SK-N-SH treated with all-trans-retinoic acid at 6 μM for 48 hours (cell line): ENCODE data around the gene CACNA2D4.

Experiments
- ATAC-seq: fragments of 200-7000 bp; cut with Tn5 transposase; 3 replicates; pipeline ENCODE4 v1.9.1; 2020; ENCODE audit warnings: mild to moderate bottlenecking, moderate library complexity
- ARNTL ChIP-seq: fragments of 450-650 bp; formaldehyde crosslinking; IDR thresholded peaks from 2 replicates; pipeline ENCODE4 v1.5.0; 2020; ENCODE audit warnings: low read depth, mild to moderate bottlenecking, moderate library complexity, borderline replicate concordance
- CREB5 ChIP-seq: fragments of 250-450 bp; sonication (Bioruptor Pico); IDR thresholded peaks from 2 replicates; pipeline ENCODE4 v1.5.1; 2020; ENCODE audit warnings: low read depth, mild to moderate bottlenecking, moderate library complexity
- CSDC2 ChIP-seq: fragments of 250-450 bp; sonication (Bioruptor Pico); IDR thresholded peaks from 2 replicates; pipeline ENCODE4 v1.5.0; 2020; ENCODE audit warnings: mild to moderate bottlenecking, moderate library complexity
- ESRRG ChIP-seq: fragments of 250-450 bp; sonication (Bioruptor Pico); IDR thresholded peaks from 2 replicates; pipeline ENCODE4 v1.6.1; 2021; ENCODE audit warnings: mild to moderate bottlenecking
- GLIS3 ChIP-seq: fragments of 250-450 bp; sonication (Bioruptor Pico); IDR thresholded peaks from 2 replicates; pipeline ENCODE4 v1.5.0; 2020; ENCODE audit warnings: mild to moderate bottlenecking, moderate library complexity
- OSR1 ChIP-seq: fragments of 250-450 bp; sonication (Bioruptor Pico); IDR thresholded peaks from 2 replicates; pipeline ENCODE4 v1.8.0; 2022; ENCODE audit warnings: moderate library complexity, mild to moderate bottlenecking, inconsistent platforms
- POU6F1 ChIP-seq: fragments of 250-450 bp; sonication (Bioruptor Pico); IDR thresholded peaks from 2 replicates; pipeline ENCODE4 v1.8.0; 2021; ENCODE audit warnings: low read depth, mild to moderate bottlenecking, moderate library complexity, borderline replicate concordance
- PPARA ChIP-seq: fragments of 250-450 bp; sonication (Bioruptor Pico); IDR thresholded peaks from 2 replicates; pipeline ENCODE4 v1.5.0; 2020; ENCODE audit warnings: mild to moderate bottlenecking, borderline replicate concordance
- SNAI2 ChIP-seq: fragments of 250-450 bp; sonication (Bioruptor Pico); IDR thresholded peaks from 2 replicates; pipeline ENCODE4 v1.5.0; 2020; ENCODE audit warnings: mild to moderate bottlenecking, moderate library complexity
- TCF4 ChIP-seq: fragments of 250-450 bp; sonication (Bioruptor Pico); IDR thresholded peaks from 2 replicates; pipeline ENCODE4 v1.8.0; 2021; ENCODE audit warnings: mild to moderate bottlenecking, moderate library complexity, borderline replicate concordance
- TOX ChIP-seq: fragments of 250-450 bp; sonication (Bioruptor Pico); IDR thresholded peaks from 2 replicates; pipeline ENCODE4 v1.8.0; 2021; ENCODE audit warnings: mild to moderate bottlenecking, moderate library complexity, borderline replicate concordance
- ZFP30 ChIP-seq: fragments of 450-650 bp; formaldehyde crosslinking; IDR thresholded peaks from 2 replicates; pipeline ENCODE4 v1.5.0; 2022; ENCODE audit warnings: mild to moderate bottlenecking, moderate library complexity
- ZNF565 ChIP-seq: fragments of 450-650 bp; formaldehyde crosslinking; conservative IDR thresholded peaks from 2 replicates; pipeline ENCODE4 v1.5.0; 2020; ENCODE audit warnings: low read depth, mild to moderate bottlenecking, moderate library complexity
- ZNF70 ChIP-seq: fragments of 450-650 bp; formaldehyde crosslinking; IDR thresholded peaks from 2 replicates; pipeline ENCODE4 v1.5.0; 2020; ENCODE audit warnings: mild to moderate bottlenecking, moderate library complexity
- ZNF8 ChIP-seq: fragments of 450-650 bp; formaldehyde crosslinking; IDR thresholded peaks from 2 replicates; pipeline ENCODE4 v1.5.0; 2020; ENCODE audit warnings: mild to moderate bottlenecking, moderate library complexity
- TF ChIP-seq, protein P1 (sequence below): fragments of 250-450 bp; sonication (Bioruptor Pico); IDR thresholded peaks from 2 replicates; pipeline ENCODE4 v1.8.0; 2020; ENCODE audit warnings: mild to moderate bottlenecking, moderate library complexity, borderline replicate concordance
- TF ChIP-seq, protein P2 (sequence below): fragments of 250-450 bp; sonication (Bioruptor Pico); IDR thresholded peaks from 2 replicates; pipeline ENCODE4 v1.5.0; 2020; ENCODE audit warnings: mild to moderate bottlenecking, moderate library complexity

Gene CACNA2D4

GRCh38 chr12:1830981-1831963 is 87.2 kb downstream of the CACNA2D4 start (continued):
- TF ChIP-seq ESRRG (CRISPR knock-in tag) (no peak), ZNF8 (CRISPR knock-in tag) (no peak), ZFP30 (CRISPR knock-in tag) (no peak)
- TF ChIP-seq, protein P1, sequence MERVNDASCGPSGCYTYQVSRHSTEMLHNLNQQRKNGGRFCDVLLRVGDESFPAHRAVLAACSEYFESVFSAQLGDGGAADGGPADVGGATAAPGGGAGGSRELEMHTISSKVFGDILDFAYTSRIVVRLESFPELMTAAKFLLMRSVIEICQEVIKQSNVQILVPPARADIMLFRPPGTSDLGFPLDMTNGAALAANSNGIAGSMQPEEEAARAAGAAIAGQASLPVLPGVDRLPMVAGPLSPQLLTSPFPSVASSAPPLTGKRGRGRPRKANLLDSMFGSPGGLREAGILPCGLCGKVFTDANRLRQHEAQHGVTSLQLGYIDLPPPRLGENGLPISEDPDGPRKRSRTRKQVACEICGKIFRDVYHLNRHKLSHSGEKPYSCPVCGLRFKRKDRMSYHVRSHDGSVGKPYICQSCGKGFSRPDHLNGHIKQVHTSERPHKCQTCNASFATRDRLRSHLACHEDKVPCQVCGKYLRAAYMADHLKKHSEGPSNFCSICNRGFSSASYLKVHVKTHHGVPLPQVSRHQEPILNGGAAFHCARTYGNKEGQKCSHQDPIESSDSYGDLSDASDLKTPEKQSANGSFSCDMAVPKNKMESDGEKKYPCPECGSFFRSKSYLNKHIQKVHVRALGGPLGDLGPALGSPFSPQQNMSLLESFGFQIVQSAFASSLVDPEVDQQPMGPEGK (CRISPR knock-in tag) = no peak

- TF ChIP-seq GLIS3 (CRISPR knock-in tag) = no peak
- no peak for TF ChIP-seq CSDC2
- no peak for TF ChIP-seq ZNF70
- no peak for TF ChIP-seq CREB5
- no peak for TF ChIP-seq ZFP30 (CRISPR knock-in tag)
- ATAC-seq = no peak; the same call in 2 of the 3 replicates
Measured at GRCh38 chr12:1830401-1830845, 88.0 kb downstream of the CACNA2D4 start.

DNA sequence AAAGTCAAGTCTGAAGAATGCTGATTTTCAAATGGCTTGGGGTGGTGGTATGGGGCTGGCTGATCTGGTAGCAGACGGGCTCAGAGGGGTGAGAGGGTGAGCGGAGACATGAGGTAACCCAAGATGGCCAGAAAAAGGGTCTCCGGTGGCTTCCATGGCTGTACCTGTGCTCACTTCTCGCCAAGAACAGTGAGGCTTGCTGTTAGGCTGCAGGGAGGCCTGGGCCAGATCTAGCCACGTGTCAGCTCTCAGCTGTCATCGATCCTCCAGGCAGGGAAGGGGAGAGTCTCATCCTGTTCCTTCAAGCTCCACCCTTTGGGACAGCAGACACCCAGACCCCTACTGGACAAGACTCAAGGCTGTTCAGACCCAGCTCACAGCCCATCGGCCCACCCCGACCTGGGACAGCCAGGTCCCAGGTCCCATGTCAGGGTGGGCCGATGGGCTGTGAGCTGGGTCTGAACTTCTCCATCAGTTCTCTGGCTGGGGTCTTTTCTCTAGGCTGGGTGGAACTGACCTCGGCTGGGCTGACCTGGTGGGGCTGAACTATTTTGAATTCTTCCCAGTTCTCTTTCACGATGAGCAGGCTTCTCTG is 89.0 kb downstream of the CACNA2D4 start:
- ATAC-seq = no peak
- TF ChIP-seq GLIS3 (CRISPR knock-in tag) (no peak), SNAI2 (CRISPR knock-in tag) (no peak), ZNF70 (no peak), TCF4 (CRISPR knock-in tag) (no peak), ZNF8 (CRISPR knock-in tag) (no peak), ZNF565 (CRISPR knock-in tag) (no peak), POU6F1 (CRISPR knock-in tag) (no peak), TOX (CRISPR knock-in tag) (no peak), OSR1 (no peak)
- TF ChIP-seq, protein P1 (CRISPR knock-in tag) = no peak
- TF ChIP-seq, protein P2, sequence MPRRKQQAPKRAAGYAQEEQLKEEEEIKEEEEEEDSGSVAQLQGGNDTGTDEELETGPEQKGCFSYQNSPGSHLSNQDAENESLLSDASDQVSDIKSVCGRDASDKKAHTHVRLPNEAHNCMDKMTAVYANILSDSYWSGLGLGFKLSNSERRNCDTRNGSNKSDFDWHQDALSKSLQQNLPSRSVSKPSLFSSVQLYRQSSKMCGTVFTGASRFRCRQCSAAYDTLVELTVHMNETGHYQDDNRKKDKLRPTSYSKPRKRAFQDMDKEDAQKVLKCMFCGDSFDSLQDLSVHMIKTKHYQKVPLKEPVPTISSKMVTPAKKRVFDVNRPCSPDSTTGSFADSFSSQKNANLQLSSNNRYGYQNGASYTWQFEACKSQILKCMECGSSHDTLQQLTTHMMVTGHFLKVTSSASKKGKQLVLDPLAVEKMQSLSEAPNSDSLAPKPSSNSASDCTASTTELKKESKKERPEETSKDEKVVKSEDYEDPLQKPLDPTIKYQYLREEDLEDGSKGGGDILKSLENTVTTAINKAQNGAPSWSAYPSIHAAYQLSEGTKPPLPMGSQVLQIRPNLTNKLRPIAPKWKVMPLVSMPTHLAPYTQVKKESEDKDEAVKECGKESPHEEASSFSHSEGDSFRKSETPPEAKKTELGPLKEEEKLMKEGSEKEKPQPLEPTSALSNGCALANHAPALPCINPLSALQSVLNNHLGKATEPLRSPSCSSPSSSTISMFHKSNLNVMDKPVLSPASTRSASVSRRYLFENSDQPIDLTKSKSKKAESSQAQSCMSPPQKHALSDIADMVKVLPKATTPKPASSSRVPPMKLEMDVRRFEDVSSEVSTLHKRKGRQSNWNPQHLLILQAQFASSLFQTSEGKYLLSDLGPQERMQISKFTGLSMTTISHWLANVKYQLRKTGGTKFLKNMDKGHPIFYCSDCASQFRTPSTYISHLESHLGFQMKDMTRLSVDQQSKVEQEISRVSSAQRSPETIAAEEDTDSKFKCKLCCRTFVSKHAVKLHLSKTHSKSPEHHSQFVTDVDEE = no peak

- ATAC-seq = no peak
- TF ChIP-seq OSR1 = no peak
- TF ChIP-seq GLIS3 (CRISPR knock-in tag) = no peak
- no peak for TF ChIP-seq SNAI2 (CRISPR knock-in tag)
- no peak for TF ChIP-seq ESRRG (CRISPR knock-in tag)
- no peak for TF ChIP-seq CSDC2
- TF ChIP-seq, protein P1 (CRISPR knock-in tag) = no peak
- TF ChIP-seq ZNF8 (CRISPR knock-in tag) = no peak
- no peak for TF ChIP-seq ARNTL (CRISPR knock-in tag)
- no peak for TF ChIP-seq POU6F1 (CRISPR knock-in tag)
- TF ChIP-seq PPARA (CRISPR knock-in tag) = no peak
Measured at GRCh38 chr12:1828856-1829255, 89.6 kb downstream of the CACNA2D4 start.
